ENCODE results near the gene GAL3ST3. TPM values are rescaled to one million over a fixed set of nuclear protein-coding genes. Genes with fewer than 3 reads are reported as not detected.
A peak's percentile ranks its signal among the peaks of the same experiment; 100 is the strongest.

The GAL3ST3 gene
- total and polyA plus RNA-seq, 2 donors = 0.25 to 0.42 TPM

DNA sequence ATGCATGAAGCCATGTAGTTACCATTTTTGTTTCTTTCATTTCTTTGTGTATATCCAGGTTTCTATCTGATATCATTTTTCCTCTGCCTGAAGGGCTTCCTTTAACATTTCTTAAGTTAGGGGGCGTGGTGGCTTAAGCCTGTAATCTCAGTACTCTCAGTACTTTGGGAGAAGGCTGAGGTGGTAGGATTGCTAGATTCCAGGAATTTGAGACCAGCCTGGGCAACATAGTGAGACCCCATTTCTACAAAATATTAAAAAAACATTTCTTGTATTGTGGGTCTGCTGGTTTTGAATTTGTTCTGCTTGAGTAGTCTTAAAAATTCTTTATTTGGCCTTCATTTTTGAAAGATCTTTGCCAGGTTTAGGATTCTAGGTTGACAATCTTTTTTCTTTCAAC is 15.6 kb upstream of the GAL3ST3 start:
- Histone ChIP-seq H3K9me3 (ENCODE audit: control insufficient read depth in 2 of 2, insufficient read depth in 1 of 2, low read length in 1 of 2) (no peaks in the 10 kb centered on the region), H3K4me3 (ENCODE audit: low read length in 2 of 2) (no peak overlapping the region), H3K36me3 (ENCODE audit: control insufficient read depth in 2 of 2, insufficient read depth in 2 of 2, low read length in 1 of 2) (peaks cover 76 to 92% of the 10 kb centered on the region in 2 donors), H3K27ac (ENCODE audit: low read depth in 1 of 2, low read length in 1 of 2) (no peak overlapping the region), H3K4me1 (ENCODE audit: control insufficient read depth in 2 of 2, insufficient read depth in 2 of 2, low read length in 2 of 2) (peaks cover 6 to 18% of the 10 kb centered on the region in 2 donors), H3K27me3 (ENCODE audit: control insufficient read depth in 2 of 2, insufficient read depth in 1 of 2, low read length in 1 of 2) (no peaks in the 10 kb centered on the region)
- DNase-seq (ENCODE audit: low read depth in 6 of 9, low spot score in 9 of 9) = no peak
- 98% methylated on average over 1 of the region's 1 CpG for WGBS

DNA sequence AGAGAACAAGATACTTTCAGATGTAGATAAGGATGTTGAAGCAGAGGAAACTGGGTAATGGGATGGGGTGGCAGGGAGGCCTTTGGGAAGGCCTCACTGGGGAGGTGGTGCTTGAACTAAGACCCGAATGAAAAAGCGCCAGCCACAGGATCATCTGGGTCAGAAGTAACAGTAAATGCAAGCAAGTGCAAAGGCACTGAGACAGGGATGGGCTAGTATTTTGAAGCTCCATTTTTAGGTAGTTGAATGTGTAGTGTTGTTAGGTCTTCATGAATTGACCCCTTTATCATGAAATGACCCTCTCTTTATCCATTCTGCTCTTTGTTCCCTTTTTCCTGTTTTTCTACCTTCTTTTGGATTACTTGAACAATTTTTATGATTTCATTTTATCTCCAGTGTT is 14.9 kb upstream of the GAL3ST3 start:
- 100% methylated on average over 2 of the region's 2 CpGs for WGBS
- Histone ChIP-seq H3K27ac (ENCODE audit: low read depth in 1 of 2, low read length in 1 of 2) (no peak overlapping the region), H3K9me3 (ENCODE audit: control insufficient read depth in 2 of 2, insufficient read depth in 1 of 2, low read length in 1 of 2) (no peaks in the 10 kb centered on the region), H3K36me3 (ENCODE audit: control insufficient read depth in 2 of 2, insufficient read depth in 2 of 2, low read length in 1 of 2) (peaks cover 82 to 94% of the 10 kb centered on the region in 2 donors), H3K27me3 (ENCODE audit: control insufficient read depth in 2 of 2, insufficient read depth in 1 of 2, low read length in 1 of 2) (no peaks in the 10 kb centered on the region), H3K4me1 (ENCODE audit: control insufficient read depth in 2 of 2, insufficient read depth in 2 of 2, low read length in 2 of 2) (peaks cover 0 to 11% of the 10 kb centered on the region in 2 donors), H3K4me3 (ENCODE audit: low read length in 2 of 2) (no peak overlapping the region)
- no peak for DNase-seq (ENCODE audit: low read depth in 6 of 9, low spot score in 9 of 9)

DNA sequence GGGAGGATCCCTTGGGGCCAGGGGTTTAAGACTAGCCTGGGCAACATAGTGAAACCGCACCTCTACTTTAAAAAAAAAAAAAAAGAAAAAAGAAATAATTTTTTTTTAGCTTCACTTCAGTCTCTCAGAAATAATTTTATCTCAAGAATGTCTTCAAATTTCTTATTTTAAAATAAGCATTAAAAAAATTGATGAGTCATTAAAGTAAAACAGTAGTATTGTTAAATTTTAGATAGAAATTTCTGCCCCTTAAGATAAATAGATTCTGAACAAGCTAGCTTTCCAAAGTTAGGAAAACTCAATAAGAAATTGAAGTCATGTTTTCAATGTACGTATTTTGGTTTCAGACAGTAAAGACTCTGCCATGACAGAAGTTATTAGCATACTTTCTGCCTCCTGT is 13.4 kb upstream of the GAL3ST3 start:
- H3K4me3 ChIP-seq (ENCODE audit: low read length in 2 of 2) = no peak overlapping the region
- H3K27ac ChIP-seq (ENCODE audit: low read depth in 1 of 2, low read length in 1 of 2) = no peak overlapping the region
- no peaks in the 10 kb centered on the region for H3K9me3 ChIP-seq (ENCODE audit: control insufficient read depth in 2 of 2, insufficient read depth in 1 of 2, low read length in 1 of 2)
- 100% methylated on average over 2 of the region's 2 CpGs for WGBS
- no peaks in the 10 kb centered on the region for H3K4me1 ChIP-seq (ENCODE audit: control insufficient read depth in 2 of 2, insufficient read depth in 2 of 2, low read length in 2 of 2)
- H3K27me3 ChIP-seq (ENCODE audit: control insufficient read depth in 2 of 2, insufficient read depth in 1 of 2, low read length in 1 of 2) = no peaks in the 10 kb centered on the region
- no peak for DNase-seq (ENCODE audit: low read depth in 6 of 9, low spot score in 9 of 9)
- H3K36me3 ChIP-seq (ENCODE audit: control insufficient read depth in 2 of 2, insufficient read depth in 2 of 2, low read length in 1 of 2) = peaks cover 81 to 92% of the 10 kb centered on the region in 2 donors

DNA sequence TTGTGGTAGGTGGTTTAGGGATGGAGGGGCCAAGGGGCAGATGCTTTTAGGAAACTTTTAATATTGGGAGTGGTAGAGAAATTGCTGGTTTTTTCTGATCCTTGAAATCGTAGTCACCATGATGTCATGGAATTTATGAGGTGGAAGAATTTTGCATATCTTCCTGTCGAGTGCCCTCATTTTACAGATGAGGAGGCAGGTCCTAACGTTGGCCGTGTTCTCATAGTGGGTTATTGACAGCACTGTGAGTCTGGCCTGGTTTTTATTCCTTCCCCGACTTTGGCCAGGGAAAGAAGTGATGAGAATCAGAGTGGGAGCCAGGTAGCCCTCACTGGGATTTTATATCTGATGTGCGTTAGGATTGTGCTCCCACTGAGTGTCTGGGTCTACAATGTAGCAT is 12.3 kb upstream of the GAL3ST3 start:
- Histone ChIP-seq H3K9me3 (ENCODE audit: control insufficient read depth in 2 of 2, insufficient read depth in 1 of 2, low read length in 1 of 2) (no peaks in the 10 kb centered on the region), H3K36me3 (ENCODE audit: control insufficient read depth in 2 of 2, insufficient read depth in 2 of 2, low read length in 1 of 2) (peaks cover 80 to 92% of the 10 kb centered on the region in 2 donors), H3K4me1 (ENCODE audit: control insufficient read depth in 2 of 2, insufficient read depth in 2 of 2, low read length in 2 of 2) (no peaks in the 10 kb centered on the region), H3K4me3 (ENCODE audit: low read length in 2 of 2) (no peak overlapping the region), H3K27ac (ENCODE audit: low read depth in 1 of 2, low read length in 1 of 2) (no peak overlapping the region), H3K27me3 (ENCODE audit: control insufficient read depth in 2 of 2, insufficient read depth in 1 of 2, low read length in 1 of 2) (no peaks in the 10 kb centered on the region)
- WGBS = 97% methylated on average over 6 of the region's 6 CpGs
- no peak for DNase-seq (ENCODE audit: low read depth in 6 of 9, low spot score in 9 of 9)

DNA sequence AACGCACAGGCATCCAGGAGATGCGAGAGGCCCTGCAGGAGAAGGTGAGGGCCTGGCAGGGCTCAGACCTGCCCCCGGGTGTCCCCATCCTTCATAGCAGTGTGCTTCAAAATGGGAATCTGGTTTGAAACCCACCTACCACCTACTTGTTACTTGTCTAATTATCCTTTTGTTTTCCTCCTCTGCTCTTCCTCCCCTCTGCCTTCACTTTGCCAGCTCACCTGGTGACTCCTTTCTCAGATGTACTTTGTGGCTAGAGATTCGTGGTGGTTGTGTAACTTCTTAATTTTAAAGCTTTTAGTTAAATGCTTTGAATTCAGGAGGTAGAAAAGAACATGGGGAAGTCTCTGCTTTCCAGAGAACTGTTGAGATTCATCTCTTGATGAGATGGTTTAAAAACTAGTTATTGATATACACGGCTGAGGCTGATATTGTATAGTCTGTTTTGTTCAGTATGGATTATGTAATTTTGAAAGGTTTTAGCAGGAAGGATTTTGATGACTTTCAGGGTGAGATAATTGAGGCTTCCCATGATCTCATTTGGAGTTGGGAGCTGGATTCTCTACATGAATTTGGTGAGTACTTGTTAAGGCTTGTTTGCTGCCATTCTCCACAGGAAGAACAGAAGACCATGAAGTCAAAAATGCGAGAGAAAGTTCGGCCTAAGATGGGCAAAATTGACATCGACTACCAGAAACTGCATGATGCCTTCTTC is 11.2 kb upstream of the GAL3ST3 start:
- Histone ChIP-seq H3K36me3 (ENCODE audit: control insufficient read depth in 2 of 2, insufficient read depth in 2 of 2, low read length in 1 of 2) (peaks cover 80 to 95% of the 10 kb centered on the region in 2 donors), H3K27me3 (ENCODE audit: control insufficient read depth in 2 of 2, insufficient read depth in 1 of 2, low read length in 1 of 2) (no peaks in the 10 kb centered on the region), H3K4me3 (ENCODE audit: low read length in 2 of 2) (no peak overlapping the region), H3K4me1 (ENCODE audit: control insufficient read depth in 2 of 2, insufficient read depth in 2 of 2, low read length in 2 of 2) (no peaks in the 10 kb centered on the region), H3K27ac (ENCODE audit: low read depth in 1 of 2, low read length in 1 of 2) (no peak overlapping the region), H3K9me3 (ENCODE audit: control insufficient read depth in 2 of 2, insufficient read depth in 1 of 2, low read length in 1 of 2) (no peaks in the 10 kb centered on the region)
- no peak for DNase-seq (ENCODE audit: low read depth in 6 of 9, low spot score in 9 of 9)
- 86% methylated on average over 8 of the region's 8 CpGs for WGBS

DNA sequence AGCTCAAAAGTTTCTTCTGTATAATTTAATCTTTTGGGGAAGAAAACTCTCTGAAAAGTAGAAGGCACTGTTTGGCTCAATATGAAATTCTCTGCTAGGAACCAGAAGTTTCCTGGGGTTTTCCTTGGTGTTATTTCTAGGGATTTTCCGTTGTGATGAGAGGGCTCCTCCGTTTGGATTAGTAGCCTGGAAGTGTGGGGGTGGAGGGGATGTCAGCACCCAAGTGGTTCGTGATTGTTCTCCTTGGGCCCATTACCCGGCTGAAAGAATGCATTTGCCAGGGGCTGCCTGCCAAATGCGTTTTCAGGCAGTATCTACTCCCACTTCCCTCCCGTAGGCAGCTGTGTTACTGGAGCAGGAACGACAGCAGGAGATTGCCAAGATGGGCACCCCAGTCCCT is 7.5 kb upstream of the GAL3ST3 start:
- H3K36me3 ChIP-seq (ENCODE audit: control insufficient read depth in 2 of 2, insufficient read depth in 2 of 2, low read length in 1 of 2) = peaks cover 57 to 83% of the 10 kb centered on the region in 2 donors
- H3K9me3 ChIP-seq (ENCODE audit: control insufficient read depth in 2 of 2, insufficient read depth in 1 of 2, low read length in 1 of 2) = peaks cover 0 to 4% of the 10 kb centered on the region in 2 donors
- WGBS = 95% methylated on average over 7 of the region's 7 CpGs
- H3K4me1 ChIP-seq (ENCODE audit: control insufficient read depth in 2 of 2, insufficient read depth in 2 of 2, low read length in 2 of 2) = peaks cover 6 to 15% of the 10 kb centered on the region in 2 donors
- no peak overlapping the region for H3K27ac ChIP-seq (ENCODE audit: low read depth in 1 of 2, low read length in 1 of 2)
- no peak overlapping the region for H3K4me3 ChIP-seq (ENCODE audit: low read length in 2 of 2)
- DNase-seq (ENCODE audit: low read depth in 6 of 9, low spot score in 9 of 9) = no peak
- no peaks in the 10 kb centered on the region for H3K27me3 ChIP-seq (ENCODE audit: control insufficient read depth in 2 of 2, insufficient read depth in 1 of 2, low read length in 1 of 2)

DNA sequence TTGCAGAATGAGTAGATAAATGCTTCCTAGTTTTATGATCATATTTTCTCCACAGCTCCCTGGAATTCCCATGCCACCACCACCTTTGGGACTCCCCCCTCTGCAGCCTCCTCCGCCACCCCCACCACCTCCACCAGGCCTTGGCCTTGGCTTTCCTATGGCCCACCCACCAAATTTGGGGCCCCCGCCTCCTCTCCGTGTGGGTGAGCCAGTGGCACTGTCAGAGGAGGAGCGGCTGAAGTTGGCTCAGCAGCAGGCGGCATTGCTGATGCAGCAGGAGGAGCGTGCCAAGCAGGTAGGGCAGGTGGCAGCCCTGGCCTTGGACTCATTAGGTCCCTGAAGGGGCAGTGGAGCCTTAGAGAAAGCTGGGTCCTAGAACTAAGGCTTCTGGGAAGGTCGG is 6.1 kb upstream of the GAL3ST3 start:
- WGBS = 98% methylated on average over 7 of the region's 7 CpGs

DNA sequence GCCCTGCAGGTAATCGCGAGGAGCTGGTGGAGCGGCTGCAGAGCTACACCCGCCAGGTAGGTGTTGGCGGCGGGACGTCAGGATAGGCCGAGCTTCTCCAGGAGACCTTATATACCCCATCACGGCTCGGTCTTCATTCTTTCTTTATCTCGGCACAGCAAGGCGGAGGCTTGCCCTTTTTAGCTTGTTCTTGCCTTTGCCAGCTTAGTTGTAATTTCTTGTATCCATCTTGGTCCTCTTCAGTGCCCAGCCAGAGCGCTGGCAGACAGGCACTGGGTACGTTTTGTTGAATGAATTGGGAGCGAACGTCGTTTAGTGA is 3.7 kb upstream of the GAL3ST3 start:
- peak overlapping the region; percentile 66 to 100 for H3K4me3 ChIP-seq (ENCODE audit: low read length in 2 of 2)
- WGBS = 2% methylated on average over 17 of the region's 17 CpGs
- H3K27ac ChIP-seq (ENCODE audit: low read depth in 1 of 2, low read length in 1 of 2) = peak overlapping the region in 1 of 2 donors; percentile 89
- H3K36me3 ChIP-seq (ENCODE audit: control insufficient read depth in 2 of 2, insufficient read depth in 2 of 2, low read length in 1 of 2) = peaks cover 20 to 46% of the 10 kb centered on the region in 2 donors
- DNase-seq (ENCODE audit: low read depth in 6 of 9, low spot score in 9 of 9) = no peak
- peaks cover 0 to 10% of the 10 kb centered on the region in 2 donors for H3K27me3 ChIP-seq (ENCODE audit: control insufficient read depth in 2 of 2, insufficient read depth in 1 of 2, low read length in 1 of 2)
- H3K9me3 ChIP-seq (ENCODE audit: control insufficient read depth in 2 of 2, insufficient read depth in 1 of 2, low read length in 1 of 2) = peaks cover 0 to 4% of the 10 kb centered on the region in 2 donors
- peaks cover 9 to 44% of the 10 kb centered on the region in 2 donors for H3K4me1 ChIP-seq (ENCODE audit: control insufficient read depth in 2 of 2, insufficient read depth in 2 of 2, low read length in 2 of 2)

More for the DNA sequence above, 6.1 kb upstream of the GAL3ST3 start:
- Histone ChIP-seq H3K9me3 (ENCODE audit: control insufficient read depth in 2 of 2, insufficient read depth in 1 of 2, low read length in 1 of 2) (peaks cover 0 to 4% of the 10 kb centered on the region in 2 donors), H3K27ac (ENCODE audit: low read depth in 1 of 2, low read length in 1 of 2) (no peak overlapping the region), H3K36me3 (ENCODE audit: control insufficient read depth in 2 of 2, insufficient read depth in 2 of 2, low read length in 1 of 2) (peaks cover 43 to 69% of the 10 kb centered on the region in 2 donors), H3K27me3 (ENCODE audit: control insufficient read depth in 2 of 2, insufficient read depth in 1 of 2, low read length in 1 of 2) (no peaks in the 10 kb centered on the region), H3K4me3 (ENCODE audit: low read length in 2 of 2) (no peak overlapping the region), H3K4me1 (ENCODE audit: control insufficient read depth in 2 of 2, insufficient read depth in 2 of 2, low read length in 2 of 2) (peaks cover 6 to 27% of the 10 kb centered on the region in 2 donors)
- no peak for DNase-seq (ENCODE audit: low read depth in 6 of 9, low spot score in 9 of 9)

DNA sequence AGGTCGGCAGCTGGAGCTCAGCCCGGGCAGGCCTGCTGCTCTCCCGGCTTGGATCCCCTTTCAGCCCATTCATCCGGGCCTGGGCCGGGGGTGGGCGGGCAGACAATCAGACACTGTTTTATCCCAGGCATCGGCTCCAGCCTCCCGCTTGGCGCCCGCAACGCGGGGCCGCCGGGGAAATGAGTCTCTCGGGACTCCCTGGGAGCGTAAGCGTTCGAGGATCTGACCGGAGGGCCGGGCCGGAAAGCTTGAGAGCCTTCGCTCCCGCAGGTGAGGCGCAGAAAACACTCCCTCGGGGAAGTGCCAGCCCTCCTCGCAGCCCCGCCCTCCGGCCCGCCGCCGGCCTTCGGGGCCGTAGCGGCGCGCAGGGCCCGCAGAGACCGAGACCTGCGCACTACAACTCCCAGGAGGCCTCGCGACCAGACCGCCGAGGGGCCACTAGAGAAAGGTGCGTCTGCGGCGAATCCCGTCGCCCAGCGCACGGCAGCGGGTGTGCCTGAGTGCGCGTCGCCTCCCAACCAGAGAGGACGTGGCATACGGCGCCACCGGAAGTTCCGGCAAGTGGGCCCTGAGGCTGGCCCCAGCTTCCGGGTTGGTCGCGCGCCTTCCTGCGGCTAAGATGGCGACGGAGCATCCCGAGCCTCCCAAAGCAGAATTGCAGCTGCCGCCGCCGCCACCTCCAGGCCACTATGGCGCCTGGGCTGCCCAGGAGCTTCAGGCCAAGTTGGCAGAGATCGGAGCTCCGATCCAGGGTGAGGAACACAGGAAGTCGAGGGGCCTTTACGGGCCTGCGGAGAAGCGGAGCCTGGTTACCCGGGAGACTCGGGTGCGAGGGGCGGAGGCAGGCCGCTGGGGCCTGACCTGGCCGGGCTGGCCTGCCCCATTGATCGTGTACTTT is 3.1 kb upstream of the GAL3ST3 start, which contains the start of gene SF3B2:
SF3B2 (plus strand) TSS at position 599 of the 898 bp plus-strand sequence; CDS start at position 620, 21 bp downstream.
- peak within 1 kb of the TSS; percentile 86 to 89 for H3K27ac ChIP-seq (ENCODE audit: low read depth in 1 of 2, low read length in 1 of 2)
- H3K36me3 ChIP-seq (ENCODE audit: control insufficient read depth in 2 of 2, insufficient read depth in 2 of 2, low read length in 1 of 2) = peaks cover 14 to 40% of the 10 kb centered on the region in 2 donors
- H3K4me1 ChIP-seq (ENCODE audit: control insufficient read depth in 2 of 2, insufficient read depth in 2 of 2, low read length in 2 of 2) = peaks cover 9 to 44% of the 10 kb centered on the region in 2 donors
- under 1% methylated on average over 84 of the region's 84 CpGs for WGBS
- peak within 1 kb of the TSS; percentile 66 to 100 for H3K4me3 ChIP-seq (ENCODE audit: low read length in 2 of 2)
- peaks cover 0 to 4% of the 10 kb centered on the region in 2 donors for H3K9me3 ChIP-seq (ENCODE audit: control insufficient read depth in 2 of 2, insufficient read depth in 1 of 2, low read length in 1 of 2)
- H3K27me3 ChIP-seq (ENCODE audit: control insufficient read depth in 2 of 2, insufficient read depth in 1 of 2, low read length in 1 of 2) = peaks cover 0 to 10% of the 10 kb centered on the region in 2 donors
- peak; percentile 87 to 98 (median 96) for DNase-seq (ENCODE audit: low read depth in 6 of 9, low spot score in 9 of 9)

Measured in thymus (tissue), 11 donors.